Measurements from ENCODE around the gene ADGRD1.
"Not testable (repeated sequence)": the region's sequence is repeated elsewhere in the genome, so short reads cannot be mapped to it uniquely, and the experiment has no call there.

Gene ADGRD1

DNA sequence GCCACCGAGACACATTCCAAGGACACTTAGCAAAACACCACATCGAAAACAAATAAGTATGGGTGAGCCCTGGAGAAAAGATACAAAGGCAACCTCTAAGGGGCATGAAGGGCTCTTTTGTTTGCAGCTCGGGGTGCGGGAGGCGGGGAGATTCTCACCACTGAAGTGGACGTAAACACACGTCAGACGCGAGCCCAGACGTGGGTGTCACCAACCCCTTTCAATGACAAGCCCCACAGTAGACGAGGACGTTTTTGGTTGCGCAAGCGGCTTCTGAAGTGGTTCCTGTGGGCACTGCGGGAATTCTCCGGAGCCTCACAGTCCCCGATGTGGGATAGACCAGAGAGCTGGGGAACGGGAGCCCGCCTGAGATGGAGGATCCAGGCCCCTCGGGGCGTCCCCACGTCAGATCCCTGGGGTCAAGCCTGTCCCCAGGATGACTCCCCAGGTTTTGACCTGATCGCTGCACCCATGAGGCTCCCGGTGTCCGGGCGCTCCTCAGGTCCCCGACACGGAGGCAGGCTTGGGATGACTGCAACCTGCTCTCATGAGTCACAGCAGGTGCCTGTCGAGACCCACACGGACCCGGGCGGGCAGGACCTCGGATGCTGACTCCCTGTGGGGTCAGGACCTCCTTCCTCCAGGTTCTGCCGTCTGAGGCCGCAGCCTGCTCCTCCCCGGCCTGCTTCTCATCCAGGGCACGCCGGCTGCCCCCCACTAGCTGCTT, 20.3 kb upstream of the ADGRD1 start:
- peaks cover 20% of the 10 kb centered on the region for H3K9me3 Mint-ChIP-seq
- TF ChIP-seq, protein P1, sequence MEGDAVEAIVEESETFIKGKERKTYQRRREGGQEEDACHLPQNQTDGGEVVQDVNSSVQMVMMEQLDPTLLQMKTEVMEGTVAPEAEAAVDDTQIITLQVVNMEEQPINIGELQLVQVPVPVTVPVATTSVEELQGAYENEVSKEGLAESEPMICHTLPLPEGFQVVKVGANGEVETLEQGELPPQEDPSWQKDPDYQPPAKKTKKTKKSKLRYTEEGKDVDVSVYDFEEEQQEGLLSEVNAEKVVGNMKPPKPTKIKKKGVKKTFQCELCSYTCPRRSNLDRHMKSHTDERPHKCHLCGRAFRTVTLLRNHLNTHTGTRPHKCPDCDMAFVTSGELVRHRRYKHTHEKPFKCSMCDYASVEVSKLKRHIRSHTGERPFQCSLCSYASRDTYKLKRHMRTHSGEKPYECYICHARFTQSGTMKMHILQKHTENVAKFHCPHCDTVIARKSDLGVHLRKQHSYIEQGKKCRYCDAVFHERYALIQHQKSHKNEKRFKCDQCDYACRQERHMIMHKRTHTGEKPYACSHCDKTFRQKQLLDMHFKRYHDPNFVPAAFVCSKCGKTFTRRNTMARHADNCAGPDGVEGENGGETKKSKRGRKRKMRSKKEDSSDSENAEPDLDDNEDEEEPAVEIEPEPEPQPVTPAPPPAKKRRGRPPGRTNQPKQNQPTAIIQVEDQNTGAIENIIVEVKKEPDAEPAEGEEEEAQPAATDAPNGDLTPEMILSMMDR (IDR thresholded peaks at IDR 0.05) = no peak
- peaks cover 51% of the 10 kb centered on the region for H3K27me3 Mint-ChIP-seq (ENCODE audit: low read depth, poor library complexity)
- DNase-seq = no peak
- no peaks in the 10 kb centered on the region for H3K36me3 Mint-ChIP-seq (ENCODE audit: low read depth)
- H3K4me1 Mint-ChIP-seq = peaks cover 14% of the 10 kb centered on the region
- H3K27ac Mint-ChIP-seq = no peak overlapping the region
- no peak overlapping the region for H3K4me3 Mint-ChIP-seq

DNA sequence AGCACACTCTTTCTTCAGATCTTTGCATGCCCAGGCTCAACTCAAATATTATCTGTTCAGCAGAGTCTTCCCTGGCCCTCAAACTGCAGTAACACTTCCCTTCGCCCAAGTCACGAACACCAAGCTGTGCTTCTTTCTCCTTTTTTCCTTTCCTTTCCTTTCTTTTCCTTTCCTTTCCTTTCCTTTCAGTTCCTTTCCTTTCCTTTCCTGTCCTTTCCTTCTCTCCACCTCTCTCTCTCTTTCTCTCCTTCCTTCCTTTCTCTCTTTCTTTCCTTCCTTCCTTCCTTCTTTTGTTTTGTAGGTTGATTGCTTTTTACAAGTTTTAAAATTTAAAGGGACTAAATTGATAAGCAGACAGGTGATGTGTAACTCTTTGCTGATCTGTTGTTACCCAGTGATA, 19.0 kb upstream of the ADGRD1 start:
- Mint-ChIP-seq H3K27me3 (ENCODE audit: low read depth, poor library complexity) (peaks cover 42% of the 10 kb centered on the region), H3K27ac (no peak overlapping the region), H3K36me3 (ENCODE audit: low read depth) (no peaks in the 10 kb centered on the region), H3K9me3 (peaks cover 31% of the 10 kb centered on the region), H3K4me1 (peaks cover 14% of the 10 kb centered on the region), H3K4me3 (no peak overlapping the region)
- no peak for DNase-seq
- TF ChIP-seq, protein P1 (IDR thresholded peaks at IDR 0.05) = no peak

DNA sequence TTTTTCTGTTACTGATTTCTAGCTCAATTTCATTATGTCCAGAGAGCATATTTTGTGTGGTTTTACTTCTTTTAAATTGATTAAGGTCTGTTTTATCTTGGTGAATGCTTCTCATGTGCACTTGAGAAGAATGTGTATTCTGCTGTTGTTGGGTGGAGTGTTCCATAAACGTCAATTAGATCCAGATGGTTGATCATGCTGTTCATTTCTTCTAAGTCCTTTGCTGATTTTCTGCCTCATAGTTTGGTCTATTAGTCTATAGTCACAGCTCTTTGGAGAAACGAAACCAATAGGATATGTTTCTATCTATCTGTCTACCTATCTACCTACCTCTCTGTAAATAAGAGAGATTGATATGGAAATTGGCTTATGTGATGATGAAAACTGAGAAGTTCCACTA, 17.1 kb upstream of the ADGRD1 start:
- DNase-seq = no peak
- peaks cover 42% of the 10 kb centered on the region for H3K9me3 Mint-ChIP-seq
- no peak overlapping the region for H3K27ac Mint-ChIP-seq
- H3K36me3 Mint-ChIP-seq (ENCODE audit: low read depth) = no peaks in the 10 kb centered on the region
- H3K4me3 Mint-ChIP-seq = no peak overlapping the region
- peaks cover 50% of the 10 kb centered on the region for H3K27me3 Mint-ChIP-seq (ENCODE audit: low read depth, poor library complexity)
- TF ChIP-seq, protein P1 (IDR thresholded peaks at IDR 0.05) = no peak
- H3K4me1 Mint-ChIP-seq = peaks cover 11% of the 10 kb centered on the region

GRCh38 chr12:130937063-130937462, 16.6 kb upstream of the ADGRD1 start:
- no peak for DNase-seq
- no peaks in the 10 kb centered on the region for H3K36me3 Mint-ChIP-seq (ENCODE audit: low read depth)
- peaks cover 50% of the 10 kb centered on the region for H3K27me3 Mint-ChIP-seq (ENCODE audit: low read depth, poor library complexity)
- H3K4me1 Mint-ChIP-seq = peaks cover 7% of the 10 kb centered on the region
- peaks cover 42% of the 10 kb centered on the region for H3K9me3 Mint-ChIP-seq
- TF ChIP-seq, protein P1 (IDR thresholded peaks at IDR 0.05) = no peak
- no peak overlapping the region for H3K27ac Mint-ChIP-seq
- H3K4me3 Mint-ChIP-seq = no peak overlapping the region

DNA sequence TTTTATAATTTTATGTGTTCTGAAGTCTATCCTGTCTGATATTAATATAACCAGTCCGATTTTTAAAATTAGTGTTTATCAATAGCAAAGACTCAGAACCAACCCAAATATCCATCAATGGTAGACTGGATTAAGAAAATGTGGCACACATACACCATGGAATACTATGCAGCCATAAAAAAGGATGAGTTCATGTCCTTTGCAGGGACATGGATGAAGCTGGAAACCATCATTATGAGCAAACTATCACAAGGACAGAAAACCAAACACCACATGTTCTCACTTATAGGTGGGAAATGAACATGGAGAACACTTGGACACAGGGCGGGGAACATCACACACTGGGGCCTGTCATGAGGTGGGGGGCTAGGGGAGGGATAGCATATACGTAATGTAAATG, 16.2 kb upstream of the ADGRD1 start:
- not testable (repeated sequence) for H3K36me3 Mint-ChIP-seq (ENCODE audit: low read depth)
- Mint-ChIP-seq H3K27me3 (ENCODE audit: low read depth, poor library complexity) (peaks cover 49% of the 10 kb centered on the region), H3K9me3 (peaks cover 42% of the 10 kb centered on the region)

DNA sequence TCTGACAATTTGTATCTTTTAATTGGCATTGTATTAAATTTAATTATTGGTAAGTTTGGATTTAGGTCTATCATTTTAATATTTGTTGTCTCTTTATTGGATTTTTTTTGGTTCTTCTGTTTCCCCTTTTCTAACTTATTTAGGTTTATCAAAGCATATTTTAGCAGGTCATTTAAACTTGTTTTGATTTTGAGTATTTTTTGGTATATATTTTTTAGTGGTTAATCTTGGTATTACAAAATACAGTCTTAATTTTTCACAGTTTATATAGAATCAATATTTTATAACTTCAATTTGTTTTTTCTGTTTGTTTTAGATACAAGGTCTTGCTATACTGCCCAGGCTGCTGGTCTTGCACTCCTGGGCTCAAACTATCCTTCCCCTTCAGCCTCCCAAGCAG, 15.5 kb upstream of the ADGRD1 start:
- no peak overlapping the region for H3K4me3 Mint-ChIP-seq

More for the DNA sequence above, 16.2 kb upstream of the ADGRD1 start:
- not testable (repeated sequence) for H3K4me3 Mint-ChIP-seq, DNase-seq, H3K4me1 Mint-ChIP-seq, H3K27ac Mint-ChIP-seq

More for the DNA sequence above, 15.5 kb upstream of the ADGRD1 start:
- Mint-ChIP-seq H3K4me1 (no peaks in the 10 kb centered on the region), H3K27ac (no peak overlapping the region), H3K9me3 (peaks cover 42% of the 10 kb centered on the region), H3K36me3 (ENCODE audit: low read depth) (no peaks in the 10 kb centered on the region), H3K27me3 (ENCODE audit: low read depth, poor library complexity) (peaks cover 42% of the 10 kb centered on the region)
- no peak for DNase-seq
- TF ChIP-seq, protein P1 (IDR thresholded peaks at IDR 0.05) = no peak

All from nephron progenitor cell (in vitro differentiated cells).